Measurements from ENCODE around the gene SPATA21. TPM values are rescaled to one million over a fixed set of nuclear protein-coding genes. Genes with fewer than 3 reads are reported as not detected.
A peak's percentile ranks its signal among the peaks of the same experiment; 100 is the strongest.

Gene SPATA21
- total and polyA plus RNA-seq, 12 donors, result 0.13 to 3.1 (median 0.16) TPM; not detected in 8

DNA sequence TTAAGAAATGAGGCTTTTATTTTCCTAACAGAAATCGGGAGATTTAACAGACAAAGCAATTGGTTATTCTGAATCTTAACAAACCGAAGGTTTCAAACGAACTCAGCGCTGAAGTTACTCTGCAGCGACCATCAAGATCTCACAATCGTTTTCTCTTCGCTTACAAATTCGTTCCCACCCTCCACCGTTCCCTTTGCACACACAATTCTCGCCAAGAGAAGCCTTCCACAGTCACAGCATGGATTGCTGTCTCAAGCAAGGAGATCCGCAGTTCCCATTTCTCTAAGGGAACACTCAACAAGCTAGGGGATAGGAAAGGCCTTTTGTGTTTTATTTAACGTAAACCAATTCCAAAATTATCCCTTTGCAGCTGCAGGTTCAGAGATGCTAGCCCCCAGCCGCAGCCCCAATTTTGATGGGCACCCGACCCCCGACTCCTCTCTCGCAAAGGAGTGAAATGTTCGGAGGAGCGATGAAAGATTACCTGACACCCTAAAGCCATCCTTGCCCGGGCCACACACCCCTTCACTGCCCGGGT, 85.7 kb downstream of the SPATA21 start:
- no peaks in the 10 kb centered on the region for H3K27me3 ChIP-seq
- H3K4me1 ChIP-seq (replicated peaks in 1 of 2), result peaks cover 0 to 36% of the 10 kb centered on the region in 2 donors
- no peaks in the 10 kb centered on the region for H3K9me3 ChIP-seq (replicated peaks in 1 of 3)
- H3K27ac ChIP-seq, result peak overlapping the region; percentile 55 to 98 (median 93)
- no peaks in the 10 kb centered on the region for H3K36me3 ChIP-seq (replicated peaks in 1 of 2)
- intact Hi-C loops (cut with DNase I), result loop anchor here (10.0 kb wide), 3 partner anchors 57 to 267 kb away; no protein-coding TSS in a partner anchor
- DNase-seq, result peak in 1 of 7 donors; percentile 28
- 0 to 2% (median 1%) methylated on average over 14 to 20 of the region's 20 CpGs for WGBS, 4 donors
- TF ChIP-seq POLR2A (IDR thresholded peaks at IDR 0.05), result no peak
- TF ChIP-seq, protein P1, sequence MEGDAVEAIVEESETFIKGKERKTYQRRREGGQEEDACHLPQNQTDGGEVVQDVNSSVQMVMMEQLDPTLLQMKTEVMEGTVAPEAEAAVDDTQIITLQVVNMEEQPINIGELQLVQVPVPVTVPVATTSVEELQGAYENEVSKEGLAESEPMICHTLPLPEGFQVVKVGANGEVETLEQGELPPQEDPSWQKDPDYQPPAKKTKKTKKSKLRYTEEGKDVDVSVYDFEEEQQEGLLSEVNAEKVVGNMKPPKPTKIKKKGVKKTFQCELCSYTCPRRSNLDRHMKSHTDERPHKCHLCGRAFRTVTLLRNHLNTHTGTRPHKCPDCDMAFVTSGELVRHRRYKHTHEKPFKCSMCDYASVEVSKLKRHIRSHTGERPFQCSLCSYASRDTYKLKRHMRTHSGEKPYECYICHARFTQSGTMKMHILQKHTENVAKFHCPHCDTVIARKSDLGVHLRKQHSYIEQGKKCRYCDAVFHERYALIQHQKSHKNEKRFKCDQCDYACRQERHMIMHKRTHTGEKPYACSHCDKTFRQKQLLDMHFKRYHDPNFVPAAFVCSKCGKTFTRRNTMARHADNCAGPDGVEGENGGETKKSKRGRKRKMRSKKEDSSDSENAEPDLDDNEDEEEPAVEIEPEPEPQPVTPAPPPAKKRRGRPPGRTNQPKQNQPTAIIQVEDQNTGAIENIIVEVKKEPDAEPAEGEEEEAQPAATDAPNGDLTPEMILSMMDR (IDR thresholded peaks at IDR 0.05), result no peak
- peak overlapping the region; percentile 43 to 99 (median 78) for H3K4me3 ChIP-seq

DNA sequence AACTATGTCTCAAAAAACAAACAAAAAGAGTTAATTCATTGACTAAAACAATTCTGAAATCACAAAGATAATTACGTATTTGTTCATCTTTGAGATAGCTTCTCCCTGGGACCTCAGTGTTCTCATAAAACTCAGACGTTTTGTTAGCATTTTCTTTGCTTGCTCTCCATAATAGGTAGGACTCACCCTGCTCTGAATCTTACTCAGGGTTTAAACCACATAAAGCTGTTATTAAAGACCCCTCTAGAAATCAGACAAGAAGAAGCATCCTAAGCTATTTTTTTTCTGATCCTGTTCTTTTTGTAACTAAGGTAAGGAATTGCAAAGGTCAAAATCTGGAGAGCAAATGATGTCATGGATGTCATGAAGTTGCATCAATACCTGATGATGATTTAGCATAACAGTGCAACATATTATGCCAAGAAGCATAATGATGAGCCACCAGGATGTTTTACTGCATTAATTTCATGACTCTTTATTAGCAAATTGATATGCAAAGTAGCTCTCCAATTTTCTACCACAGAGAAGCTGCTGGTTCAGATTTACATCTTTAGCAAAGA, 87.3 kb downstream of the SPATA21 start:
- peak overlapping the region in 2 of 5 donors; percentile 41 to 56 for H3K27ac ChIP-seq
- TF ChIP-seq, protein P1 (IDR thresholded peaks at IDR 0.05), result no peak
- no peak for TF ChIP-seq POLR2A (IDR thresholded peaks at IDR 0.05)
- no peaks in the 10 kb centered on the region for H3K27me3 ChIP-seq
- H3K9me3 ChIP-seq (replicated peaks in 1 of 3), result no peaks in the 10 kb centered on the region
- intact Hi-C loops (cut with DNase I), result loop anchor here (10.0 kb wide), 3 partner anchors 55 to 265 kb away; no protein-coding TSS in a partner anchor
- WGBS, 4 donors, result 47 to 59% (median 53%) methylated on average over 2 of the region's 2 CpGs
- no peak overlapping the region for H3K4me3 ChIP-seq
- no peak for DNase-seq
- H3K4me1 ChIP-seq (replicated peaks in 1 of 2), result peaks cover 0 to 36% of the 10 kb centered on the region in 2 donors
- H3K36me3 ChIP-seq (replicated peaks in 1 of 2), result no peaks in the 10 kb centered on the region

Other genes starting within 250 kb of the SPATA21 start
- gene ARHGEF19, start 224.8 kb downstream of the SPATA21 start, total RNA-seq, result 10 to 100 TPM in 8 of 9 donors, 1 to 10 TPM in 1; 4.8 to 46.2 (median 23.1) TPM
- 10 to 100 TPM; 19.1 to 28.2 (median 19.1) TPM for gene ARHGEF19, start 224.8 kb downstream of the SPATA21 start, polyA plus RNA-seq
- 10 to 100 TPM in 8 of 9 donors, 1 to 10 TPM in 1; 6.3 to 21.3 (median 12.4) TPM for gene CPLANE2, start 200.2 kb downstream of the SPATA21 start, total RNA-seq
- 1 to 10 TPM; 2.8 to 6.3 (median 3.0) TPM for gene CPLANE2, start 200.2 kb downstream of the SPATA21 start, polyA plus RNA-seq
- 10 to 100 TPM; 17.3 to 44.9 (median 20.2) TPM for gene FBXO42, start 84.9 kb downstream of the SPATA21 start, total RNA-seq
- 10 to 100 TPM; 14.0 to 15.2 (median 14.2) TPM for gene FBXO42, start 84.9 kb downstream of the SPATA21 start, polyA plus RNA-seq
- 100 to 1,000 TPM in 4 of 9 donors, 10 to 100 TPM in 5; 56.2 to 152 (median 95.5) TPM for gene SZRD1, start 70.2 kb downstream of the SPATA21 start, total RNA-seq
- gene SZRD1, start 70.2 kb downstream of the SPATA21 start, polyA plus RNA-seq, result 10 to 100 TPM; 46.8 to 78.9 (median 64.1) TPM
- 100 to 1,000 TPM in 1 of 9 donors, 10 to 100 TPM in 8; 51.6 to 104 (median 64.1) TPM for gene NECAP2, start 3.3 kb upstream of the SPATA21 start, total RNA-seq
- gene NECAP2, start 3.3 kb upstream of the SPATA21 start, polyA plus RNA-seq, result 10 to 100 TPM; 36.4 to 49.4 (median 37.5) TPM
- gene RNU1-1, start 76.9 kb upstream of the SPATA21 start, total RNA-seq, result 1,000 to 10,000 TPM in 4 of 9 donors, 100 to 1,000 TPM in 1, under 1 TPM in 3, not detected in 1; under 0.01 to 5,330 (median 1,268) TPM
- gene RNU1-1, start 76.9 kb upstream of the SPATA21 start, polyA plus RNA-seq, result not detected
- 100 to 1,000 TPM in 4 of 9 donors, 10 to 100 TPM in 5; 46.4 to 205 (median 94.2) TPM for gene NBPF1, start 176.1 kb upstream of the SPATA21 start, total RNA-seq
- gene NBPF1, start 176.1 kb upstream of the SPATA21 start, polyA plus RNA-seq, result 100 to 1,000 TPM in 1 of 3 donors, 10 to 100 TPM in 1, 1 to 10 TPM in 1; 7.9 to 185 (median 25.8) TPM
- gene RNU1-3, start 229.5 kb upstream of the SPATA21 start, total RNA-seq, result 1,000 to 10,000 TPM in 4 of 9 donors, 100 to 1,000 TPM in 1, under 1 TPM in 3, not detected in 1; under 0.01 to 5,330 (median 1,268) TPM
- gene RNU1-3, start 229.5 kb upstream of the SPATA21 start, polyA plus RNA-seq, result not detected